D341Med (cell line): ENCODE results near the gene BORCS8.
"Not testable (repeated sequence)": the region's sequence is repeated elsewhere in the genome, so short reads cannot be mapped to it uniquely, and the experiment has no call there.

Experiments
- DNase-seq: peaks from one replicate; pipeline ENCODE4 v3.0.0; 2012; ENCODE audit warnings: low spot score

The BORCS8 gene

GRCh38 chr19:19148504-19148903 is 43.4 kb downstream of the BORCS8 start:
- DNase-seq, result not testable (repeated sequence)

DNA sequence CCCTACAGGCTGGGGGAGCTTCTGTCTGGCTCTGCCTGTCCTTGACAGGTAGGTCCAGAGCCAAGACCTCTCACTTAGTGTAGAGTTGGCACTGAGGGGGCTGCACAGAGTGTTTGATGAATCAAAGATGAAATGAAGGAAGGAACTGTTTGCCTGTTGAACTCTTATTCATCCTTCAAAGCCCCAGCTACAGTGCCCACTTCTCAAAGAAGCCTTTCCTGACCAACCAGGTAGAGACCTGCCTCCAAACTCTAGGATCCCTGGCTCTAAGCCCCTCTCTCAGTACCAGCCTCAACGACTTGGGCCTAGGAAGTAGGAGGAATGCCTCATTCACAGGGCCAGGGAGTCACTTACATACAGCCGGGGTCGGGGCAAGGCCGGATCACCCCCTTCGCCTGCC is 44.6 kb downstream of the BORCS8 start:
- no peak for DNase-seq

GRCh38 chr19:19146865-19147264 is 45.1 kb downstream of the BORCS8 start:
- no peak for DNase-seq

DNA sequence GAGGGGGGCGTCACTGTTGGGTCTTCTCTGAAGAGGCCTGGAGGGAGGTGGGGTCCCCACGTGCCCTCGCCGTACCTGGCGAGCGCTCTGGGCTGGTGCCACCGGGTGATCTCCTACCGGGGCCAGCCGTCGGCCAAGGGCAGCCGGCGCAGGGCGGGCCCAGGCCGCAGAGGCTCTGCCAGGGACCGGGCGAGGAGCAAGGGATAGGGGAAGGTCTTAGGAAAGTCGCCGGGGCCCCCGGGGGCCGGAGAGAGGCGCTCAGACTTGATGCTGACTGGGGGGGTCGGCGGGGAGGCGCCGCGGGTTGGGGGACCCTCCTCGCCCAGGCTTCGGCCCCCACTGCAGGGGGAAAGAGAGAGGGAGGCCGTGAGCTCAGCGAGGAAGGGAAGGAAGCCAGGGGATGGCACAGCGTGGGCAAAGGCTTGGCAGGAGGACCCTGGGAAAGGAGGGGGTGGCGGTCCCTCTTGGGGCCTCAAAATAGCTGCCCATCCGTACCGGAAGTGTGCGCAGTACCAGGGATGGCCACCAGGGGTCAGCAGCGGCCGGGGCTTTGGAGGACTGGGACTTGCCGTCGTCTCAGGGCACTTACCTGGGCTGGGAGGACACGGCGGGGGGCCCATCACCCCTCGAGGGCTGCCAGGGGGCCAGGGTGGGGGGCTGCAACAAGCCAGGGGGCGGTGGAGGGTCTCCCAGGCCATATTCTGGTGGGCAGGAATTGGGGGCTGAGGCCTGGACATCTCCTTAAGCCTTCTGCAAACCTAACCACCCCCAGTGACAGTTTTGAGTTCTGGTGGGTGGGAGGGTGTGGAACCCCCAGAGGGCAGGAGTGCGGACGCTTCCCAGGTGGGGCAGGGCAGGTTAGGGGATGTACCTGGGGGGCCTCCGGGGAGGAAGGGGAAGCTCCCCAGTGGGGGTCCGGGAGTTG is 46.0 kb downstream of the BORCS8 start:
- DNase-seq, result peak; percentile 89

GRCh38 chr19:19145281-19145680 is 46.7 kb downstream of the BORCS8 start:
- no peak for DNase-seq

DNA sequence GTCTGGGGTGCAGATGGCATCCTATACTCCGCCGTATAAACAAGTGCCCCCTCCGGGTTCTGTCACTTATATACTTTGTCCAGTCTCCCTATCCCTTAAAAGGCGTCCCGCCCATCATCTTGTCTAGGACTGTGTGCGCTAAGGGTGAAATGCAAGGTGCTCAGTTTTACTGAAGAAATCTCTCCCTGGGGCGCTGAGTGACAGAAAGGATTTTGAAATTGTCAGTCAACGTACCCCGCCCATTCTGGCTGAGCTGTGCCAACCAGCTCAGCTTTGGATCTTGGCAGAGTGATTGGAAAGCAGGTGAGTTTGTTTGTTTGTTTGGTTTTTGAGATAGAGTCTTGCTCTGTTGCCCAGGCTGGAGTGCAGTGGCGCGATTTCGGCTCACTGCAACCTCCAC is 49.6 kb downstream of the BORCS8 start:
- DNase-seq, result no peak

DNA sequence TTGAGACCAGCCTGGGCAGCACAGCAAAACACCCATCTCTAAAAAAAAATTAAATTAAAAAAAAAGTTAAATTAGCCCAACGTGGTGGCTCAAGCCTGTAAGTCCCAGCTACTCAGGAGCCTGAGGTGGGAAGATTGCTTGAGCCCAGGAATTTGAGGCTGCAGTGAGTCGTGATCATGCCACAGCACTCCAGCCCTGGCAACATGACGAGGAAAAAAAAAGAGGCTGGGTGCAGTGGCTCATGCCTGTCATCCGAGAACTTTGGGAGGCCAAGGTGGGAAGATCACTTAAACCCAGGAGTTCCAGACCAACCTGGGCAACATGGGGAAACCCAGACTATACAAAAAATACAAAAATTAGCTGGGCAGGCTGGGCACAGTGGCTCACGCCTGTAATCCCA is 51.5 kb downstream of the BORCS8 start:
- DNase-seq, result no peak

- DNase-seq, result no peak
Observed at GRCh38 chr19:19139876-19140229, 52.1 kb downstream of the BORCS8 start.

- peak; percentile 100 for DNase-seq
Observed at GRCh38 chr19:19138109-19138981, 53.6 kb downstream of the BORCS8 start, which contains the start of gene TMEM161A. Gene TMEM161A (minus strand): TSS chr19:19138478. CDS start chr19:19138428, 50 bp downstream.

GRCh38 chr19:19137556-19138108 is 54.3 kb downstream of the BORCS8 start:
- DNase-seq, result no peak

GRCh38 chr19:19135713-19136112 is 56.2 kb downstream of the BORCS8 start:
- not testable (repeated sequence) for DNase-seq

- peak; percentile 40 for DNase-seq
Observed at GRCh38 chr19:19134687-19135158, 57.2 kb downstream of the BORCS8 start.

DNA sequence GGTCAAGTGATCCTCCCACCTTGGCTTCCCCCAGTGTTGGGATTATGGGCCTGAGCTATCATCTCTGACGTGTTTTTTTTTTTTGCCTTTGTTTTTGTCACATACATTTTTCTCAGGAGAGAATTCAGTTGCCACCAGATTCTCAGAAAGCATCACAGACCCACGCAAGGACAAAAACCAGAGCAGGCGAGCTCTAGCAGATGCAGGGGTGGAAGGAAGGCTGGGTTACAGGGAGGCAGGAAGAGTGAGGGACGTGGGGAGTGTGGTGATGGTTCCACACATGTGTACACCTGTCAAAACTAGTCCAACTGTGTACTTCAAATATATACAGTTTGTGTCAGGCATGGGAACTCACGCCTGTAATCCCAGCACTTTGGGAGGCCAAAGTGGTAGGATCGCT is 58.0 kb downstream of the BORCS8 start:
- DNase-seq, result no peak

DNA sequence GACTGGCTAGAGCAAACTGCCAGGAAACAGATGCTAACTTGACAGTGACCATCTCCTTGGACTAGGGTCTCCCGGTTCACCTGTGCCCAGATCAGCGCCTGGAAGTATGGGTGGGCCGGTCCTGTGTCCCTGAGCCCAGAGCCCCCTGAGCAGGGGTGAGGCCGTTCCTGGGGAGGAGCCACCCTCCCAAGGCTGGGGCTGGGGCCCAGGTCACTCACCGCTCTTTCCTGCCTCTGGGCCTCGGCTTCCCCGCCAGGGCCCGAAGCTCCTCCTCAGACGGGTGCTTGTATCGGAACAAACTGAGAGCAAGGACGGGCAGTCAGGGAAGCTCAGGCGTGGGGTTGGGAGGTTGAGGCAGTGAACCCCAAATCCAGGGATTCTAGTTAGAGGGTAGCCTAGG is 59.0 kb downstream of the BORCS8 start:
- DNase-seq, result no peak

GRCh38 chr19:19131989-19132388 is 60.0 kb downstream of the BORCS8 start:
- no peak for DNase-seq
